SK-N-SH (cell line): ENCODE measurements around the gene BNC2.

Source experiments
- EZH2phosphoT487 ChIP-seq: fragments of 200-600 bp; sonication (generic); IDR thresholded peaks from 2 replicates; pipeline ENCODE4 v1.6.1; 2017; ENCODE audit warnings: low read depth, mixed run types, mild to moderate bottlenecking, antibody characterized with exemption, moderate library complexity, borderline replicate concordance
- GABPA ChIP-seq: IDR thresholded peaks from 2 replicates; pipeline ENCODE4 v1.4.0; 2012; ENCODE audit warnings: low read depth, mild to moderate bottlenecking
- JUND ChIP-seq: IDR thresholded peaks from 2 replicates; pipeline ENCODE4 v1.4.0; 2012
- MXI1 ChIP-seq: IDR thresholded peaks from 2 replicates; pipeline ENCODE4 v1.6.1; 2012; ENCODE audit warnings: mild to moderate bottlenecking, low read depth, low read length, improper control_type of control experiment
- POLR2AphosphoS5 ChIP-seq: IDR thresholded peaks from 2 replicates; pipeline ENCODE4 v1.6.1; 2012; ENCODE audit warnings: low read depth, low read length
- RAD21 ChIP-seq: IDR thresholded peaks from 2 replicates; pipeline ENCODE4 v1.6.1; 2012; ENCODE audit warnings: mild to moderate bottlenecking, low read length
- RCOR1 ChIP-seq: fragments of 150-350 bp; IDR thresholded peaks from 2 replicates; pipeline ENCODE4 v1.6.1; 2017; ENCODE audit warnings: antibody characterized with exemption, low read length
- RFX5 ChIP-seq: IDR thresholded peaks from 2 replicates; pipeline ENCODE4 v1.6.1; 2012; ENCODE audit warnings: mild to moderate bottlenecking, improper control_type of control experiment, low read length
- RXRA ChIP-seq: IDR thresholded peaks from 2 replicates; pipeline ENCODE4 v1.4.0; 2012; ENCODE audit warnings: low read depth, mild to moderate bottlenecking, borderline replicate concordance
- YY1 ChIP-seq: IDR thresholded peaks from 2 replicates; pipeline ENCODE4 v1.4.0; 2012; ENCODE audit warnings: low read depth, mild to moderate bottlenecking
- TF ChIP-seq, protein P1 (sequence below): fragments of 200-600 bp; sonication (generic); IDR thresholded peaks from 2 replicates; pipeline ENCODE4 v1.6.1; 2017; ENCODE audit warnings: antibody characterized with exemption, mild to moderate bottlenecking, moderate library complexity
- TF ChIP-seq, protein P2 (sequence below): IDR thresholded peaks from 2 replicates; pipeline ENCODE4 v1.4.0; 2012; ENCODE audit warnings: low read depth
- TF ChIP-seq, protein P3 (sequence below): IDR thresholded peaks from 2 replicates; pipeline ENCODE4 v1.4.0; 2012; ENCODE audit warnings: low read depth, borderline replicate concordance

GRCh38 chr9:16668734-16669295 is 201.7 kb downstream of the BNC2 start:
- TF ChIP-seq, protein P1, sequence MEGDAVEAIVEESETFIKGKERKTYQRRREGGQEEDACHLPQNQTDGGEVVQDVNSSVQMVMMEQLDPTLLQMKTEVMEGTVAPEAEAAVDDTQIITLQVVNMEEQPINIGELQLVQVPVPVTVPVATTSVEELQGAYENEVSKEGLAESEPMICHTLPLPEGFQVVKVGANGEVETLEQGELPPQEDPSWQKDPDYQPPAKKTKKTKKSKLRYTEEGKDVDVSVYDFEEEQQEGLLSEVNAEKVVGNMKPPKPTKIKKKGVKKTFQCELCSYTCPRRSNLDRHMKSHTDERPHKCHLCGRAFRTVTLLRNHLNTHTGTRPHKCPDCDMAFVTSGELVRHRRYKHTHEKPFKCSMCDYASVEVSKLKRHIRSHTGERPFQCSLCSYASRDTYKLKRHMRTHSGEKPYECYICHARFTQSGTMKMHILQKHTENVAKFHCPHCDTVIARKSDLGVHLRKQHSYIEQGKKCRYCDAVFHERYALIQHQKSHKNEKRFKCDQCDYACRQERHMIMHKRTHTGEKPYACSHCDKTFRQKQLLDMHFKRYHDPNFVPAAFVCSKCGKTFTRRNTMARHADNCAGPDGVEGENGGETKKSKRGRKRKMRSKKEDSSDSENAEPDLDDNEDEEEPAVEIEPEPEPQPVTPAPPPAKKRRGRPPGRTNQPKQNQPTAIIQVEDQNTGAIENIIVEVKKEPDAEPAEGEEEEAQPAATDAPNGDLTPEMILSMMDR = no peak
- TF ChIP-seq, protein P2, sequence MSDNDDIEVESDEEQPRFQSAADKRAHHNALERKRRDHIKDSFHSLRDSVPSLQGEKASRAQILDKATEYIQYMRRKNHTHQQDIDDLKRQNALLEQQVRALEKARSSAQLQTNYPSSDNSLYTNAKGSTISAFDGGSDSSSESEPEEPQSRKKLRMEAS = no peak
- no peak for TF ChIP-seq RXRA
- no peak for TF ChIP-seq YY1
- TF ChIP-seq RCOR1 = no peak
- TF ChIP-seq RAD21 = no peak
- TF ChIP-seq EZH2phosphoT487 = no peak
- TF ChIP-seq POLR2AphosphoS5 = no peak
- TF ChIP-seq GABPA = no peak
- TF ChIP-seq, protein P3, sequence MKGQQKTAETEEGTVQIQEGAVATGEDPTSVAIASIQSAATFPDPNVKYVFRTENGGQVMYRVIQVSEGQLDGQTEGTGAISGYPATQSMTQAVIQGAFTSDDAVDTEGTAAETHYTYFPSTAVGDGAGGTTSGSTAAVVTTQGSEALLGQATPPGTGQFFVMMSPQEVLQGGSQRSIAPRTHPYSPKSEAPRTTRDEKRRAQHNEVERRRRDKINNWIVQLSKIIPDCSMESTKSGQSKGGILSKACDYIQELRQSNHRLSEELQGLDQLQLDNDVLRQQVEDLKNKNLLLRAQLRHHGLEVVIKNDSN = no peak
- TF ChIP-seq MXI1 = no peak
- TF ChIP-seq RFX5 = no peak
- TF ChIP-seq JUND = no peak
